Thymus (tissue), 11 donors: ENCODE measurements around the gene ALDH3B1. TPM values are rescaled to one million over a fixed set of nuclear protein-coding genes. Genes with fewer than 3 reads are reported as not detected.
"Not testable (repeated sequence)": the region's sequence is repeated elsewhere in the genome, so short reads cannot be mapped to it uniquely, and the experiment has no call there.

ENCODE experiments used
- DNase-seq, 9 donors: peaks; one replicate each; pipeline ENCODE4 v3.0.0-alpha.2; 2013; ENCODE audit warnings: low spot score in 9 of 9, low read depth in 6 of 9, missing footprints in 1 of 9
- H3K27ac ChIP-seq, 2 donors: one replicate each; pipeline ENCODE4 v1.5.1; 2013; ENCODE audit warnings: control low read depth in 1 of 2, low read depth in 1 of 2, low read length in 1 of 2, mild to moderate bottlenecking in 1 of 2, moderate library complexity in 1 of 2
- H3K27me3 ChIP-seq, 2 donors: one replicate each; pipeline ENCODE4 v1.5.1; 2013; ENCODE audit warnings: low read length in 1 of 2; ENCODE audit not compliant: control insufficient read depth in 2 of 2, insufficient read depth in 1 of 2
- H3K36me3 ChIP-seq, 2 donors: one replicate each; pipeline ENCODE4 v1.5.1; 2013; ENCODE audit warnings: low read length in 1 of 2, mild to moderate bottlenecking in 1 of 2, moderate library complexity in 1 of 2; ENCODE audit not compliant: control insufficient read depth in 2 of 2, insufficient read depth in 2 of 2
- H3K4me1 ChIP-seq, 2 donors: one replicate each; pipeline ENCODE4 v1.5.1; 2013; ENCODE audit warnings: low read length in 2 of 2; ENCODE audit not compliant: control insufficient read depth in 2 of 2, insufficient read depth in 2 of 2
- H3K4me3 ChIP-seq, 2 donors: one replicate each; pipeline ENCODE4 v1.5.1; 2013; ENCODE audit warnings: low read length in 2 of 2, control low read depth in 1 of 2, mild to moderate bottlenecking in 1 of 2
- H3K9me3 ChIP-seq, 2 donors: one replicate each; pipeline ENCODE4 v1.5.1; 2013; ENCODE audit warnings: low read length in 1 of 2, mild to moderate bottlenecking in 1 of 2; ENCODE audit not compliant: control insufficient read depth in 2 of 2, insufficient read depth in 1 of 2
- WGBS: extraction: QIAGEN DNeasy Blood & Tissue Kit; methylation state at CpG from one replicate; pipeline ENCODE4 v1.1.7; 2013; 5-methylcytosine and 5-hydroxymethylcytosine counted together
- polyA plus RNA-seq: library from polyadenylated mRNA; stranded (reverse); fragments of 200-250 nt; gene quantifications from one replicate; pipeline ENCODE4 v1.2.3, GENCODE V29; 2013
- total RNA-seq: library from RNA; stranded (reverse); fragments of 120-200 nt; gene quantifications from one replicate; pipeline ENCODE4 v1.2.4, GENCODE V29; 2013
- donor health status: healthy.

ALDH3B1 gene
- total and polyA plus RNA-seq, 2 donors: 1.3 to 3.9 TPM

GRCh38 chr11:67982255-67982857 lies 27.8 kb upstream of the ALDH3B1 start:
- 88% methylated on average over 17 of the region's 17 CpGs for WGBS
- H3K4me1 ChIP-seq, H3K9me3 ChIP-seq, H3K4me3 ChIP-seq, H3K36me3 ChIP-seq, DNase-seq, H3K27ac ChIP-seq: not testable (repeated sequence)
- peaks cover 0 to 14% of the 10 kb centered on the region in 2 donors for H3K27me3 ChIP-seq

GRCh38 chr11:67983951-67984350 lies 26.2 kb upstream of the ALDH3B1 start:
- peak in 1 of 9 donors; percentile 51 for DNase-seq
- Histone ChIP-seq H3K9me3 (no peaks in the 10 kb centered on the region), H3K27ac (no peak overlapping the region), H3K4me3 (no peak overlapping the region), H3K4me1 (no peaks in the 10 kb centered on the region), H3K36me3 (no peaks in the 10 kb centered on the region), H3K27me3 (peaks cover 0 to 11% of the 10 kb centered on the region in 2 donors)
- 87% methylated on average over 29 of the region's 29 CpGs for WGBS

- H3K9me3 ChIP-seq, H3K27me3 ChIP-seq, H3K4me1 ChIP-seq, H3K27ac ChIP-seq, H3K4me3 ChIP-seq, DNase-seq, H3K36me3 ChIP-seq: not testable (repeated sequence)
- 94% methylated on average over 6 of the region's 6 CpGs for WGBS
These were observed 24.8 kb upstream of the ALDH3B1 start for GRCh38 chr11:67985302-67985701.

GRCh38 chr11:67990546-67991346 lies 19.4 kb upstream of the ALDH3B1 start:
- not testable (repeated sequence) for H3K4me3 ChIP-seq, DNase-seq, H3K27ac ChIP-seq, H3K4me1 ChIP-seq, H3K36me3 ChIP-seq, H3K9me3 ChIP-seq
- peaks cover 0 to 26% of the 10 kb centered on the region in 2 donors for H3K27me3 ChIP-seq
- WGBS: 48% methylated on average over 48 of the region's 58 CpGs

GRCh38 chr11:67991347-67992121 lies 18.6 kb upstream of the ALDH3B1 start:
- H3K4me1 ChIP-seq, H3K4me3 ChIP-seq, H3K27ac ChIP-seq, DNase-seq, H3K9me3 ChIP-seq, H3K36me3 ChIP-seq: not testable (repeated sequence)
- WGBS: 75% methylated on average over 68 of the region's 70 CpGs
- H3K27me3 ChIP-seq: peaks cover 0 to 26% of the 10 kb centered on the region in 2 donors

GRCh38 chr11:67993821-67994220 lies 16.3 kb upstream of the ALDH3B1 start:
- H3K27ac ChIP-seq, H3K9me3 ChIP-seq, H3K36me3 ChIP-seq, H3K4me3 ChIP-seq: not testable (repeated sequence)
- WGBS: 9% methylated on average over 12 of the region's 12 CpGs
- Histone ChIP-seq H3K4me1 (peaks cover 9 to 22% of the 10 kb centered on the region in 2 donors), H3K27me3 (peaks cover 0 to 26% of the 10 kb centered on the region in 2 donors)
- peak; percentile 41 to 83 (median 55) for DNase-seq

GRCh38 chr11:67994387-67994786 lies 15.7 kb upstream of the ALDH3B1 start:
- H3K36me3 ChIP-seq, H3K4me3 ChIP-seq, H3K9me3 ChIP-seq, DNase-seq, H3K27ac ChIP-seq: not testable (repeated sequence)
- peaks cover 9 to 22% of the 10 kb centered on the region in 2 donors for H3K4me1 ChIP-seq
- 97% methylated on average over 5 of the region's 5 CpGs for WGBS
- H3K27me3 ChIP-seq: peaks cover 0 to 28% of the 10 kb centered on the region in 2 donors

- H3K27me3 ChIP-seq: peaks cover 0 to 28% of the 10 kb centered on the region in 2 donors
- H3K9me3 ChIP-seq, H3K4me3 ChIP-seq, H3K27ac ChIP-seq, DNase-seq, H3K36me3 ChIP-seq: not testable (repeated sequence)
- 95% methylated on average over 3 of the region's 3 CpGs for WGBS
- peaks cover 9 to 22% of the 10 kb centered on the region in 2 donors for H3K4me1 ChIP-seq
These were observed 15.0 kb upstream of the ALDH3B1 start for GRCh38 chr11:67995129-67995528.

- Histone ChIP-seq H3K27me3 (peaks cover 0 to 28% of the 10 kb centered on the region in 2 donors), H3K4me1 (peaks cover 9 to 22% of the 10 kb centered on the region in 2 donors)
- not testable (repeated sequence) for H3K9me3 ChIP-seq, H3K4me3 ChIP-seq, H3K36me3 ChIP-seq, DNase-seq, H3K27ac ChIP-seq
- WGBS: 84% methylated on average over 14 of the region's 14 CpGs
These were observed 14.5 kb upstream of the ALDH3B1 start for GRCh38 chr11:67995579-67995978.
